NAMALWA (cell line): ENCODE measurements around the gene GMDS.

ENCODE experiments used
- DNase-seq: peaks from one replicate; pipeline ENCODE4 v3.0.0-alpha.2; 2015; ENCODE audit warnings: low spot score

The GMDS gene

GRCh38 chr6:1800845-1801244 is 444.6 kb downstream of the GMDS start:
- no peak for DNase-seq

- DNase-seq: no peak
Observed at GRCh38 chr6:1798965-1799325, 446.5 kb downstream of the GMDS start.

- no peak for DNase-seq
Observed at GRCh38 chr6:1798303-1798964, 447.0 kb downstream of the GMDS start.

GRCh38 chr6:1797801-1798200 is 447.6 kb downstream of the GMDS start:
- no peak for DNase-seq

- DNase-seq: no peak
Observed at GRCh38 chr6:1796706-1797529, 448.5 kb downstream of the GMDS start.

GRCh38 chr6:1795910-1796309 is 449.5 kb downstream of the GMDS start:
- no peak for DNase-seq

GRCh38 chr6:1792989-1793388 is 452.4 kb downstream of the GMDS start:
- peak; percentile 61 for DNase-seq

GRCh38 chr6:1790684-1791083 is 454.7 kb downstream of the GMDS start:
- DNase-seq: no peak

GRCh38 chr6:1789092-1789491 is 456.3 kb downstream of the GMDS start:
- DNase-seq: no peak

- DNase-seq: no peak
Observed at GRCh38 chr6:1787894-1788293, 457.5 kb downstream of the GMDS start.

- DNase-seq: no peak
Observed at GRCh38 chr6:1786455-1787453, 458.7 kb downstream of the GMDS start.

GRCh38 chr6:1784422-1784884 is 461.0 kb downstream of the GMDS start:
- no peak for DNase-seq

GRCh38 chr6:1781817-1782184 is 463.6 kb downstream of the GMDS start:
- DNase-seq: no peak

- no peak for DNase-seq
Observed at GRCh38 chr6:1781152-1781816, 464.1 kb downstream of the GMDS start.

- DNase-seq: no peak
Observed at GRCh38 chr6:1780251-1780867, 465.0 kb downstream of the GMDS start.

GRCh38 chr6:1778686-1779235 is 466.6 kb downstream of the GMDS start:
- DNase-seq: no peak

- DNase-seq: no peak
Observed at GRCh38 chr6:1777921-1778685, 467.3 kb downstream of the GMDS start.

GRCh38 chr6:1775441-1775840 is 470.0 kb downstream of the GMDS start:
- no peak for DNase-seq

- no peak for DNase-seq
Observed at GRCh38 chr6:1774226-1774915, 471.0 kb downstream of the GMDS start.

GRCh38 chr6:1773700-1774099 is 471.7 kb downstream of the GMDS start:
- DNase-seq: no peak
